ENCODE results near the gene SSX2. TPM values are rescaled to one million over a fixed set of nuclear protein-coding genes. Genes with fewer than 3 reads are reported as not detected.

SSX2 gene
- total and polyA plus RNA-seq, 2 donors, result not detected

Other genes starting within 250 kb of the SSX2 start
- not detected for gene XAGE1A, start 211.4 kb downstream of the SSX2 start, total RNA-seq
- not detected for gene XAGE1A, start 211.4 kb downstream of the SSX2 start, polyA plus RNA-seq
- not detected for gene XAGE1B, start 190.1 kb downstream of the SSX2 start, total RNA-seq
- gene XAGE1B, start 190.1 kb downstream of the SSX2 start, polyA plus RNA-seq, result 0.14 TPM
- gene SSX7, start 52.3 kb downstream of the SSX2 start, total RNA-seq, result not detected
- not detected for gene SSX7, start 52.3 kb downstream of the SSX2 start, polyA plus RNA-seq
- gene SSX2B, start 44.1 kb upstream of the SSX2 start, total RNA-seq, result not detected
- gene SSX2B, start 44.1 kb upstream of the SSX2 start, polyA plus RNA-seq, result not detected
- not detected for gene SPANXN5, start 90.2 kb upstream of the SSX2 start, total RNA-seq
- gene SPANXN5, start 90.2 kb upstream of the SSX2 start, polyA plus RNA-seq, result not detected
- gene XAGE5, start 104.1 kb upstream of the SSX2 start, total RNA-seq, result not detected
- not detected for gene XAGE5, start 104.1 kb upstream of the SSX2 start, polyA plus RNA-seq
- not detected for gene XAGE3, start 160.9 kb upstream of the SSX2 start, total RNA-seq
- gene XAGE3, start 160.9 kb upstream of the SSX2 start, polyA plus RNA-seq, result not detected
- gene FAM156B, start 190.2 kb upstream of the SSX2 start, total RNA-seq, result 8.4 TPM
- gene FAM156B, start 190.2 kb upstream of the SSX2 start, polyA plus RNA-seq, result 70.5 TPM